HG03571 (cell line): Measurements from ENCODE around the gene ARV1.
"Not testable (repeated sequence)": the region's sequence is repeated elsewhere in the genome, so short reads cannot be mapped to it uniquely, and the experiment has no call there.

Experiments
- ATAC-seq: cut with Tn5 transposase; IDR thresholded peaks from one replicate; pipeline ENCODE4 v1.9.1; 2021; ENCODE audit not compliant: unreplicated experiment

The ARV1 gene

DNA sequence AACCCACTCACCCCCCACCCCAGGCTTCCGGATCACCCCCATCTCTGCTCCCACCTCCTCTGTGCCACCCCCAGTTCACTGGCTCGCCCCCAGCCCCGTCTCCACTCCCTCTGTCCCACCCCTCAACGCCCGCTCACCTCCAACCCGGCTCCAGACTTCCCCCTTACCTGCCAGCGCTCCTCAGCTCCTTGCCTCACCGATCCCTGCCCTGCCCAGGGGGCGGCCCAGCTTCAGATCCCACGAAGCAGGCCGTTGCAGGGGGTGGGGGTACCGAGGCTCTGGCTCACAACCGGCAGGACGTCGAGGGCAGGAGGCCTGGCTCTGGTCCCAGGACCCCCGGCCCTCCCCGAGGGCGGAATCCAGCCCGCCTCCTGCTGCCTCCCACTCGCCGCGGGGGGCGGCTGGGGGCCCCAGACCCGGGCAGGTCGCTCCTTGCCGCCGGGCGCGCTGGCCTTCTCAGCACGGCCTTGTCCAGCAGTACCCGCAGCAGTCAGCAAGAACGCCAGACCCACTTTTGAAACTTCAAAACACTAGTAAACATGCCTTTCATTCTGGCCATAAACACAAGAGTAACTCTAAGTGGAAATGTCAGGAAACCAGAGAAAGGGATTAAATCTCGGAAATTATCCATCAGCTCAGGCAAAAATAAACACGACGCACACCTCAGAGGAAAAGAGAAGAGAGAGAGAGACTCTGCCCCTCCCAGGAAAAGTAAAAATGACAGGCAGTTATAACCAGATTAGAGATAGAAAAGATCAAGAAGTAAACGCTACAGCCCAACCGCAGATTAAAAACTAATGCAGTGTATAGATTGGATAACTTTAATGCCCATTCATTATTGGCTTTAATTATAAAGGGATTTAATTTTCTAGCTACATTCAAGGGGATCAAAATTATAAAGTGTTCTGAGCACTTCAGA, 62.2 kb downstream of the ARV1 start:
- no peak for ATAC-seq

DNA sequence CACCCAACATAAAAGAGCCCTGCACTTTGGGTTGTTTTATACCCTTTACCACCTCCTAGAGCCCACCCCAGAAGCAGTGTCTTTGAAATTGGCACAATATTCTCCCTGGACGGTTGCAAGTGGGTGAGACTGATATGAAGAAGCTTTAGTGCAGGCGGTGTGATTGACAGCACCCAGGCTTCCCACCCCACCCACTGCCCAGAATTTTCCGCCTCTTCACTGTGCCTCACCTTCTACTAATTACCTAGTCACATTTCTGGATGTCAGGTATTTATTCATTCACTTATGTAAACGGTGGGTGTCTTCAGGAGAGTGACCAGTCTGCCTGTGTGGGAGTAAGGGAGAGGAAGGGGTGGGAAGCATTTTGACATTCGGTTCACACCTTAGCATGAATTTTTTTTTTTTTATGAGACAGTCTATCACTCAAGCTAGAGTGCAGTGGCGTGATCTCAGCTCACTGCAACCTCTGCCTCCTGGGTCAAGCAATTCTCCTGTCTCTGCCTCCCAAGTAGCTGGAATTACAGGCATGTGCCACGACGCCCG, 62.9 kb downstream of the ARV1 start:
- ATAC-seq: no peak

DNA sequence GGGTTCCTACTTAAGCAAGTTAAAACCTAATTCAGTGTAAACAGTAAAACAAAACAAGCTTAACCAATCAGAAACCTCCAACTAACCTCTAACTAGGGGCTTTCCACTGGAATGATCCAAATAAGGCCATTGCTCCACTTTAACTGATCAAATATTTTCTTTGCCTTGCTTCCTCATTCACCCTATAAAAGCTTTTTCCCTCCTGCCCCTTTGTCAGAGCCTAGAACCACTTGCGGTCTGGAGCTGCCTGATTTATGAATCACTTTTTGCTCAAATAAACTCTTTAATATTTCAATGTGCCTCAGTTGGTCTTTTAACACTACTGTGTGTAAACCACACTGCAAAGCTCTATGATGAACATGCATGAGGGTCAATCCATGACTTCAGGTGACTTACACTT, 65.7 kb downstream of the ARV1 start:
- no peak for ATAC-seq

DNA sequence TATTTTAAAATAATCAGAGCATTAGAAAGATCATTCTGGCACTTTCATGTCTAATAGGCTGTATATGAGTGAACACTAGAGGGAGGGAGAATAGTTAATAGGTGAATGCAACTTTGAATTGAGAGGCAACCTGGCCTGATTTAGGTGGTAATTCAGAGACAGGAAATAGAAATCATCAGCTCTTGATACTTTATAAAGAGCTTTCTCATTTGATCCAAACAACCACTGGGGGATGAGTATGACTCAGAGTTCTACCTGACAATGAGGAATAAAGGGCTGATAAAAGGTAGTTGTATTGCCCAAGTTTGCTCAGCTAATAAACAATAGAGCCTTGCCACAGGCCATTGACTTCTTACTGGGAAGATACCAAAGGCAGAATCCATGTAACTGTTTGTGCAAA, 66.4 kb downstream of the ARV1 start:
- ATAC-seq: no peak

DNA sequence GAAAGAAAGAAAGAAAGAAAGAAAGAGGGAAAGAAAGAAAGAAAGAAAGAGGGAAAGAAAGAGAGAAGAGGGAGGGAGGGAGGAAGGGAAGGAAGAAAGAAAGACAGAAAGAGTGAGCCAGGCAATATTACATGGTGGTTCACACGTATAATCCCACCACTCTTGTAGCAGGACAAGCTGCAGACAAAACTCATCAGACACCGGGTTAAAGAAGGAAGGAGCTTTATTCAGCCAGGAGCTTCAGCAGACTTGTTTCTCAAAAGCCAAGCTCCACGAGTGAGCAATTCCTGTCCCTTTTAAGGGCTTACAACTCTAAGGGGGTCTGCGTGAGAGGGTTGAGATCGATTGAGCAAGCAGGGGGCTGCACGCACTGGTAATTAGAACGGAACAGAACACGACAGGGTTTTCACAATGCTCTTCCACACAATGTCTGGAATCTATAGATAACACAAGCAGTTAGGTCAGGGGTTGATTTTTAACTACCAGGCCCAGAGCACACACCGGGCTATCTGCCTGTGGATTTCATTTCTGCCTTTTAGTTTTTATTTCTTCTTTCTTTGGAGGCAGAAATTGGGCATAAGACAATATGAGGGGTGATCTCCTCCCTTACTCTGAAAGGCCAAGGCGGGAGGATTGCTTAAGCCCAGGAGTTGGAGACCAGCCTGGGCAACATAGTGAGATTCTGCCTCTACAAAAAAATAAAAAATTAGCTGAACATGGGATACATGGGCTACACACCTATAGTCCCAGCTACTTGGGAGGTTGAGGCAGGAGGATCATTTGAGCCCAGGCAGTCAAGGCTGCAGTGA, 67.2 kb downstream of the ARV1 start:
- ATAC-seq: not testable (repeated sequence)

DNA sequence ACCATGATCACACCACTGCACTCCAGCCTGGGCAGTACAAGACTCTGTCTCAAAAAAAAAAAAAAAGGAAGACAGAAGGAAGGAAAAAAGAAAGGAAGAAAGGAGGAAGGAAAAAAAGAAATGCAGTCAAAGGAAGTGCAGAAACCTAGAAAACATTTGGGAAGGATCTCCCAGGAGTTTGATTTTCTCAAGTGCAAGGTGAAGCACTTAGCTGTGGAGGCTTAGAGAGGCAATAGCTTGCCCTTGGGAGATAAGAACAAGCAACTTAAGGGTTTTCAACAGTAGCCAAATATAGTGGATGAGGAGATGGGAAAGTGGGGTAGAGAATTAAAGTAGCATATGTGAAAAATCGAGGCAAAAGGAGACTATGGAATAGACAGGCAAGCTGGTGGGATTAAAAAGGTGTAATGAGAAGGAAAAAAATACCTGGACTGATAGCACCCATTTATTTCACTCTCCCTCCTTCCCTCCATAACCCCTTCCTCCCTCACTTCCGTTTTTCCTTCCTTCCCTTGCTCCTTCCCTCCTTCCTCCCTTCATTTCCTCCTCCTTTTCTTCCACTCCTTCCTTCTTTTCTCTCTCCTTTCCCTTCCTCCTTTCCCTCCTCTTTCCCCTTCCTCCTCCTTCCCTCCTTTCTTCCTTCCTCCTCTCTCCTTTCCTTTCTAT, 68.0 kb downstream of the ARV1 start:
- ATAC-seq: no peak

DNA sequence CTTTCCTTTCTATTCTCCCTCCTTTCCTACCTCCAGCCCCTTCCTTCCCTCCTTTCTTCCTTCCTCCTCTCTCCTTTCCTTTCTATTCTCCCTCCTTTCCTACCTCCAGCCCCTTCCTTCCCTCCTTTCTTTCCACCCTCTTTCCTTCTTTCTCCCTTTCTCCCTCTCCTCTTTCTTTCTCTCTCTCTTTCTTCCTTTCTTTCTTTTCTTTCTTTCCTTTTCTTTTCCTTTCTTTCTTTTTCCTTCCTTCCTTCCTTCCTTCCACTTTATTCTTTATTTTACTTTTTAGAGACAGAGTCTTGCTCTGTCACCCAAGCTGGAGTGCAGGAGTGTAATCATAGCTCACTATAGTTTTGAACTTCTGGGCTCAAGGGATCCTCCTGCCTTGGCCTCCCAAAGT, 68.6 kb downstream of the ARV1 start:
- ATAC-seq: not testable (repeated sequence)

DNA sequence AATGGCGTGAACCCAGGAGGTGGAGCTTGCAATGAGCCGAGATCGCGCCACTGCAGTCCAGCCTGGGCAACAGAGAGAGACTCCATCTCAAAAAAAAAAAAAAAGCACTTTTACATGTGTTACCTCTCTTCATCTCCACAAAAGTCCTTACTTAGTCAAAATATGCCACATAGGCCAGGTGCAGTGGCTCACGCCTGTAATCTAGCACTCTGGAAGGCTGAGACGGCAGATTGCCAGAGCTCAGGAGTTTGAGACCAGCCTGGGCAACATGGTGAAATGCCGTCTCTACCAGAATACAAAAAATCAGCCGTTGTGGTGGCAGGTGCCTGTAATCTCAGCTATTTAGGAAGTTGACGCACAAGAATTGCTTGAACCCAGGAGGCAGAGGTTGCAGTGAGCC, 69.5 kb downstream of the ARV1 start:
- not testable (repeated sequence) for ATAC-seq

DNA sequence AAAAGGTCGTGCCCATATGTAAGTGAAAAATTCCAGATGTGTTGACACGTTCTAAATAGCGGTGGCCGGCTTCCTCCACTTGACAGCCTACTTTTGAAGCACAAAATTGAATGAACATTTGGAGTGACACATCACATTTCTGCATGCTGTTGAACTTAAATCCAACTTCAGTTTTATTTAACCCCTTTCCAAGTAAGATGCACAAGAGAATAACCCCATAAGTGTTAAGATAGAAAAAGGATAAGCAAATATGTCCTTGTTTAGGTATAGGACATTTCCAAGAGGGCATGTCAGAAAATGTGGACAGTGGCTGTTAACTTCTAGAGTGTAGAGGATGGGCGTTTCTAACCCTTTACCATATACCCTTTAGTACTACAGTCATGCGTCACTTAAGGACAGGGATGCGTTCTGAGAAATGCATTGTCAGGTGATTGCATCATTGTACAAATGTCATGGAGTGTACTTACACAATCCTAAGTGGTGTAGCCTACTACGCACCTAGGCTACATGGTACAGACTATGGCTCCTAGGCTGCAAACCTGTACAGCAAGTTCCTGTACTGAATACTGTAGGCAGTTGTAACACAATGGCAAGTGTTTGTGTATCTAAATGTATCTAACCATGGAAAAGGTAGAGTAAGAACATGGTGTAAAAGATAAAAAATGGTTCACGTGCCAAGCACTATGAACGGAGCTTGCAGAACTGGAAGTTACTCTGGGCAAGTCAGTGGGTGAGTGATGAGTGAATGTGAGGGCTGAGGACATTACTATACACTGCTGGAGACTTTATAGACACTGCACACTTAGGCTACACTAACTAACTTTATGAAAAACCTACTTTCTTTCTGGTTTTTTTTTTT, 70.5 kb downstream of the ARV1 start:
- ATAC-seq: no peak
